Smooth muscle cell (in vitro differentiated cells): ENCODE data around the gene DLX2. TPM values are rescaled to one million over a fixed set of nuclear protein-coding genes. Genes with fewer than 3 reads are reported as not detected.
A peak's percentile ranks its signal among the peaks of the same experiment; 100 is the strongest.
"Not testable (repeated sequence)": the region's sequence is repeated elsewhere in the genome, so short reads cannot be mapped to it uniquely, and the experiment has no call there.

Experiments used
- DNase-seq: peaks from one replicate; lab custom pipeline; 2025; ENCODE audit not compliant: unreplicated experiment; lab: John Stamatoyannopoulos, UW
- H2AFZ ChIP-seq: fragments of 200-600 bp; sonication (generic); 2 replicates; pipeline ENCODE4 v1.6.0; 2016; ENCODE audit warnings: antibody characterized with exemption, low read depth, mild to moderate bottlenecking
- H3F3A ChIP-seq: fragments of 200-600 bp; sonication (generic); 2 replicates; pipeline ENCODE4 v1.6.0; 2017; ENCODE audit warnings: antibody characterized with exemption, low read depth
- H3K27ac ChIP-seq: fragments of 200-600 bp; sonication (generic); 2 replicates; pipeline ENCODE4 v1.5.1; 2016; ENCODE audit warnings: low read depth, mild to moderate bottlenecking
- H3K27me3 ChIP-seq: fragments of 200-600 bp; sonication (generic); 2 replicates; pipeline ENCODE4 v1.6.1; 2016; ENCODE audit warnings: low read depth, mild to moderate bottlenecking
- H3K36me3 ChIP-seq: fragments of 200-600 bp; sonication (generic); 2 replicates; pipeline ENCODE4 v1.5.1; 2016; ENCODE audit warnings: low read depth
- H3K4me1 ChIP-seq: fragments of 200-600 bp; sonication (generic); 2 replicates; pipeline ENCODE4 v1.5.1; 2016; ENCODE audit warnings: low read depth
- H3K4me2 ChIP-seq: fragments of 200-600 bp; sonication (generic); 2 replicates; pipeline ENCODE4 v1.6.0; 2016; ENCODE audit warnings: mild to moderate bottlenecking
- H3K4me3 ChIP-seq: fragments of 200-600 bp; sonication (generic); 2 replicates; pipeline ENCODE4 v1.5.1; 2016; ENCODE audit warnings: mild to moderate bottlenecking
- H3K79me2 ChIP-seq: fragments of 200-600 bp; sonication (generic); 2 replicates; pipeline ENCODE4 v1.6.0; 2016; ENCODE audit warnings: low read depth, mild to moderate bottlenecking
- H3K9ac ChIP-seq: fragments of 200-600 bp; sonication (generic); 2 replicates; pipeline ENCODE4 v1.6.0; 2016; ENCODE audit warnings: low read depth
- H3K9me3 ChIP-seq: fragments of 200-600 bp; sonication (generic); replicated peaks from 2 replicates; pipeline ENCODE4 v1.5.1; 2016; ENCODE audit warnings: low read depth
- H4K20me1 ChIP-seq: fragments of 200-600 bp; sonication (generic); 2 replicates; pipeline ENCODE4 v1.6.0; 2016; ENCODE audit warnings: low read depth
- CTCF ChIP-seq: fragments of 200-600 bp; sonication (generic); IDR thresholded peaks from 2 replicates; pipeline ENCODE4 v1.5.1; 2017; ENCODE audit warnings: borderline replicate concordance, mild to moderate bottlenecking, antibody characterized with exemption; ENCODE audit not compliant: insufficient read depth, poor library complexity, severe bottlenecking
- WGBS: methylation state at CpG from one replicate; pipeline ENCODE4 v1.1.7; 2016; ENCODE audit warnings: low lambda C conversion rate; 5-methylcytosine and 5-hydroxymethylcytosine counted together
- polyA plus RNA-seq: library from polyadenylated mRNA; unstranded; fragments of >200 nt; fragmentation: Nextera tagmentation; extraction: Ambion mirVana; gene quantifications from 2 replicates; pipeline ENCODE4 v1.2.1, GENCODE V29; 2016
- total RNA-seq: library from RNA; depleted of rRNA; stranded (reverse); fragments of >200 nt; gene quantifications from 2 replicates; pipeline ENCODE4 v1.2.3, GENCODE V29; 2014

The DLX2 gene
- total RNA-seq (1.9 and 3.6 TPM in 2 replicates), polyA plus RNA-seq (1.9 and 8.5 TPM in 2 replicates)

- Histone ChIP-seq H3K4me2 (peak within 1 kb of the TSS; percentile 97), H3K4me1 (peaks cover 48% of the 10 kb centered on the region), H3K27me3 (peaks cover 81% of the 10 kb centered on the region), H3K36me3 (no peaks in the 10 kb centered on the region), H2AFZ (peak within 1 kb of the TSS; percentile 43), H3K79me2 (peaks cover 5% of the 10 kb centered on the region), H3F3A (peaks cover 12% of the 10 kb centered on the region), H4K20me1 (peaks cover 8% of the 10 kb centered on the region), H3K9ac (no peak within 1 kb of the TSS), H3K27ac (peak within 1 kb of the TSS; percentile 45), H3K4me3 (peak within 1 kb of the TSS; percentile 68), H3K9me3 (no peaks in the 10 kb centered on the region)
- peak; percentile 72 for DNase-seq
- 1% methylated on average over 64 of the region's 74 CpGs for WGBS
- TF ChIP-seq CTCF = no peak
These were observed at the start of gene DLX2 for GRCh38 chr2:172102391-172103359. DLX2 (minus strand) TSS chr2:172102900; CDS start chr2:172102538, 362 bp downstream.

GRCh38 chr2:172147944-172148650, 45.4 kb upstream of the DLX2 start:
- Histone ChIP-seq H3K4me2 (no peak overlapping the region), H3K36me3 (no peaks in the 10 kb centered on the region), H3K9ac (no peak overlapping the region), H3F3A (no peaks in the 10 kb centered on the region), H3K79me2 (no peaks in the 10 kb centered on the region), H3K27ac (no peak overlapping the region), H2AFZ (no peak overlapping the region), H4K20me1 (no peaks in the 10 kb centered on the region), H3K27me3 (no peaks in the 10 kb centered on the region), H3K4me1 (peaks cover under 1% of the 10 kb centered on the region), H3K9me3 (no peaks in the 10 kb centered on the region), H3K4me3 (no peak overlapping the region)
- no peak for DNase-seq
- TF ChIP-seq CTCF = no peak
- 87% methylated on average over 11 of the region's 11 CpGs for WGBS

GRCh38 chr2:172143817-172144216, 41.1 kb upstream of the DLX2 start:
- no peaks in the 10 kb centered on the region for H3K27me3 ChIP-seq
- H3F3A ChIP-seq = no peaks in the 10 kb centered on the region
- H3K4me1 ChIP-seq = no peaks in the 10 kb centered on the region
- H2AFZ ChIP-seq = no peak overlapping the region
- H3K9me3 ChIP-seq = no peaks in the 10 kb centered on the region
- no peak for TF ChIP-seq CTCF
- H3K36me3 ChIP-seq = no peaks in the 10 kb centered on the region
- no peak for DNase-seq
- H4K20me1 ChIP-seq = no peaks in the 10 kb centered on the region
- no peaks in the 10 kb centered on the region for H3K79me2 ChIP-seq
- H3K27ac ChIP-seq = no peak overlapping the region
- H3K4me2 ChIP-seq = no peak overlapping the region
- H3K9ac ChIP-seq = no peak overlapping the region
- H3K4me3 ChIP-seq = no peak overlapping the region

- not testable (repeated sequence) for H3K27me3 ChIP-seq, H3K79me2 ChIP-seq, H3K4me3 ChIP-seq, H3K36me3 ChIP-seq, H3K4me2 ChIP-seq, H3F3A ChIP-seq, H4K20me1 ChIP-seq, DNase-seq, H3K9me3 ChIP-seq, H3K4me1 ChIP-seq, H3K9ac ChIP-seq, H3K27ac ChIP-seq, H2AFZ ChIP-seq
- WGBS = 90% methylated on average over 1 of the region's 1 CpG
These were observed 36.0 kb upstream of the DLX2 start for GRCh38 chr2:172138727-172139126.
